HG02610 (cell line): ENCODE measurements around the gene ZBTB5.

Experiments
- ATAC-seq: cut with Tn5 transposase; IDR thresholded peaks from one replicate; pipeline ENCODE4 v1.9.1; 2021; ENCODE audit warnings: mild to moderate bottlenecking, moderate library complexity; ENCODE audit not compliant: unreplicated experiment

Gene ZBTB5

GRCh38 chr9:37453827-37454226 is 11.4 kb downstream of the ZBTB5 start:
- ATAC-seq = no peak

DNA sequence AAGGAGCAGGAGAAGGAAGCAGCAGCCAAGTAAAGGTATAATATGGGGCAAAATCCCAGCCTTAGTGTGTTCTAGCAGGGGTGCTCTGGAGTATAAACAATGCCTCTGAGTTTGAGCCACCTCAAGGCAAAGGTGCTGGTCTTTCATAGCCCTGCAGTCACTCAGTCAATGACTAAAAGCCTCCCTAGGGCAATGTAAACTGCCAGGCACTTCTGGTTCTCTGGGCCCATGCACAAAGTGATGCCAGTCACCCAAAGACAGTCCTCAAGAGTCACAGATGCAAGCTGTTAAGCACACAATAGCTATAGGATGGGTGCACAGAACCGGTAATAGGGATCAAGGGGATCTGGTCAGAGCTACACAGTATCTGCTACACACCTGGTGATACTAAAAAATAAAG is 12.6 kb downstream of the ZBTB5 start:
- no peak for ATAC-seq

DNA sequence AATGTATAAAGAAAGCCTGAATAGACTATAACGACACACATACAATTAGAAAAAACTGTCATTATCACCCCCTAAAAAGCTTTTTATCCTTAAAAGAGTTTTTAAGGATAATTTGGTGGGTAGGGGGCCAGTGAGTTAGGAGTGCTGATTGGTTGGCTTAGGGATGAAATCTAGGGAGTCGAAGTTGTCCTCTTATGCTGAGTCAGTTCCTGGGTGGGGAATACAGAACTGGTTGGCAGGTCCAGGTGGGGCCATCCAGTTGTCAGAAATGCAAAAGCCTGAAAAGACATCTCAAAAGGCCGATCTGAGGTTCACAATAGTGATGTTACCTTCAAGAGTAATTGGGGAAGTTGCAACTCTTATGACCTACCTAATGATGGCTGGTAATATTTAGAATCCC is 13.6 kb downstream of the ZBTB5 start:
- ATAC-seq = no peak

GRCh38 chr9:37449862-37450632 is 15.2 kb downstream of the ZBTB5 start:
- no peak for ATAC-seq

DNA sequence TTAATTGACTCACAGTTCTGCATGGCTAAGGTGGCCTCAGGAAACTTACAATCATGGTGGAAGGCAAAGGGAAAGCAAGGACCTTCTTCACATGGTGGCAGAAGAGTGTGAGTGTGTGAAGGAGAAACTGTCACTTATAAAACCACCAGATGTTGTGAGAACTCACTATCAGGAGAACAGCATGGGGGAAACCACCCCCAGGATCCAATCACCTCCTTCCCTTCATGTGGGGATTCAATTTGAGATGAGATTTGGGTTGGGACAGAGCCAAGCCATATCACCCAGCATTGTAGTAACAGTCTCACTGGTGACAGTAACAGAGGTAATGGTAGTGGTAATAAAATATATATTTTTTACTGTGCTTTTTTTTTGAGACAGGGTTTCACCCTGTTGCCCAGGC is 18.1 kb downstream of the ZBTB5 start:
- ATAC-seq = no peak

- no peak for ATAC-seq
Observed at GRCh38 chr9:37446401-37446800, 18.8 kb downstream of the ZBTB5 start.

DNA sequence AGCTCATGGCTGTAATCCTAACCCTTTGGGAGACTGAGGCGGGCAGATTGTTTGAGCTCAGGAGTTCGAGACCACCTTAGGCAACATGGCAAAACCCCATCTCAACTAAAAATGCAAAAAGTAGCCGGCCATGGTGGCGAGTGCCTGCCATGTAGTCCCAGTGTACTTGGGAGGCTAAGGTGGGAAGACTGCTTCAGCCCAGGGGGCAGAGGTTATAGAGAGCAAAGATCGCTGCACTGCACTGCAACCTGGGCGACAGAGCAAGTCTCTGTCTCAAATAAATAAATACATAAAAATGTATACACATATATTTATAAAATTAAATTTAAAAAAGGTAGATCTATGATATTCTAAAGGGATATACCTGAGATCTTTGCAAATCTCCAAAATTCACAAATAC is 19.4 kb downstream of the ZBTB5 start:
- ATAC-seq = no peak

- ATAC-seq = no peak
Observed at GRCh38 chr9:37444890-37445289, 20.4 kb downstream of the ZBTB5 start.

GRCh38 chr9:37443566-37443965 is 21.7 kb downstream of the ZBTB5 start:
- no peak for ATAC-seq

DNA sequence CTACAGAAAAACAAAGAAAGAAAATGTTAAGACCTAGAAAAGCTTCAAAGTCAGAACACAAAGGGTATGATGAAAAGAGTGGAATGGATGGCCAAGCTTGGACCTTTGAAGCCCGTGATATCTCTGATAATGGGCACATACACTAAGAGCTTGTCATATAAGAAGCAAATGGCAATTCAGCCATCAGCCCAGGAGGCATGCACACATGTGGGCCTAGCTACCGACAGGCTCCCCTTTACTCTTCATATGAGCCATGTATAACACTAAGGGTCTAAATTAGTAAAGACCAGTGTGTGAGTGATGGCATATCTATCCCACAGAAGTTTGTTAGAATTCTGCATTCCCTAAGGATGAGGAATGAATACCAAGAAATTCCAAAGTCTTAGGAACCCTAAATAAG is 22.7 kb downstream of the ZBTB5 start:
- ATAC-seq = no peak

DNA sequence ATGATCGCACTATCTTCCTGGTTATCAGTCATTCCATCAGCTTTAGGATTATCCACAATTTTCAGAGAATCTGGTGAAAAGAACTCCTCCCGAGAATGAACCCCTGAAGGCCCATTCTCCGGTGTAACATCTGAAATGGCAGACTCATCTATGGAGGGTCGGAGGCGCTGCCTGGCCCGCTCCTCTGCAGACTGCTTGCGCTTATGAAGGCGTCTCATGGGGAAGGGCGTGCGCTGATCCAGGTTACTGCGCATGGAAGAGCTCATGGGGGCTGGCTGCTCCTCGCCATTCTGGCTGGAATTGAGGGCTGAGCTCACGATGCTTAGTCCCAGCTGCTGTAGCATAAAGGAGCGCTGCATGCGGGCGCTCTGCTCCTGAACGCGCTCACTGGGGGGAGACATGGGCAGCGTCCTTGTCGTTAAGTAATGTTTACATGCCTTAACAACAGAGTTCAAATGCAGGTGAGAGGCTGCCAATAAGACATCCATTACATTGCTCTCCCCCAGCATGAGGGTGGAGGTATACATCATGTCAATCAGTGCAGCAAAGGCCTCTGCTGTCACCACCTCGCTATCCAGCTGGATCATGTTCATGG is 23.4 kb downstream of the ZBTB5 start:
- no peak for ATAC-seq

- ATAC-seq = no peak
Observed at GRCh38 chr9:37438359-37438758, 26.9 kb downstream of the ZBTB5 start.

- no peak for ATAC-seq
Observed at GRCh38 chr9:37437621-37438020, 27.6 kb downstream of the ZBTB5 start.

- no peak for ATAC-seq
Observed at GRCh38 chr9:37437010-37437409, 28.2 kb downstream of the ZBTB5 start.

- no peak for ATAC-seq
Observed at GRCh38 chr9:37436540-37436939, 28.7 kb downstream of the ZBTB5 start.

GRCh38 chr9:37433867-37434371 is 31.3 kb downstream of the ZBTB5 start:
- no peak for ATAC-seq

GRCh38 chr9:37432020-37432419 is 33.2 kb downstream of the ZBTB5 start:
- ATAC-seq = no peak

DNA sequence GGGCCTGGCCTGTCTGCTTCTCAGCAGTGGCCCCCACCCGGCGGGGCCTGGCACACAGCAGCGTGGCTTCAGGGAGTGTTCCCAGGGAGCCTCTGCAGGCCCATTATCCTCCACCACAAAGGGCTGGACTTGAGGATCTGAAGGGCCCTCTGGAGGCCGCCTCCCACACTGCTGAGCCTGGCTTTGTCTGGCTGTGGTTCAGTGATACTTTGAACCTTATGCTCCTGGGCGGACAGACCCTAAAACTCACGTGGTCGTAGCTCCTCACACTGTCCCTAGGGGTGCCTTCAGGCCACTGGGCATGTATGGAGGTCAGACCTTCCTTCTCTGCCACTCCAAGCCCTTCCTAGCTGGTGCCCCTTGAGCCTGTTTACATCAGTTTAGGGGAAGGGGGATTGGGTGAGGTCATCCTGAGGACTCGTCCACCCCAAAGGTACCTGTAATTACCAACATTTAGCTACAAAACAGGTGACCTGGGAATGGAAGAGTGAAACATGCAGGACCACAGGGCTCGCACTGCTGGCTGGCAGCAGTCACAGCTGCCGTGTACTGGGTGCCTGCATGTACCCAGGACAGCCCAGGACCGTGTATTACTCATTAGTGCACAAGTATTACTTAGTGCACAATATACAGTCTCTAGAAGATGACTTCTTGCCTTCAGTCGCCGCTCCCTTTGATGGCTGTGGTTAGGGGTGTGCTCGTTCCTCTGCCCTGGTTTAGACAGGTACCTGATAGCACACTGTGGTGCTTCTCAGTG is 34.2 kb downstream of the ZBTB5 start:
- no peak for ATAC-seq

GRCh38 chr9:37429441-37430285 is 35.6 kb downstream of the ZBTB5 start:
- ATAC-seq = no peak

DNA sequence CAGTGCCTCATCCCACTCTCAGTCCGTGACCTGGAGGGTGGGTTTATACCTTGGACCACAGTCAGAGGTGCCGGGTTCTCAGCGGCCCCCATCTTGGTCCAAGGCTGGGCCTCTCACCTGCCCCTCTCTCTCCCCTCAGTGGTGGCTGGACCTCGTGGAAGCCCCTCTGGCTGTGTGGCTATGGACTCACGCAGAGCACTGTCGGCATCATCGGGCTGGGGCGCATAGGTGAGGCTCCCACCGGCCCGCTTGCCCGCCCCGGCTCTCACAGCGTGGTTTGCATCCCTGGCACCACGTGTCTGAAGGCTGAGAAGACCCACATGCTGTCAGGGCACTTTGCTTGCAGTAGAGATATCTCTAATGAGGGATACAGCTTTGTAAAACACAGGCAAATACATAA is 36.9 kb downstream of the ZBTB5 start:
- no peak for ATAC-seq

- ATAC-seq = no peak
Observed at GRCh38 chr9:37426846-37427245, 38.4 kb downstream of the ZBTB5 start.
